Measurements from ENCODE around the gene PRKCA. TPM values are rescaled to one million over a fixed set of nuclear protein-coding genes. Genes with fewer than 3 reads are reported as not detected.

Gene PRKCA
- total and polyA plus RNA-seq, 9 of the 15 experiments (the other 6 are each of a cell fraction or from before 2014, with no cell fraction given): 3.2 to 33.0 (median 17.8) TPM

DNA sequence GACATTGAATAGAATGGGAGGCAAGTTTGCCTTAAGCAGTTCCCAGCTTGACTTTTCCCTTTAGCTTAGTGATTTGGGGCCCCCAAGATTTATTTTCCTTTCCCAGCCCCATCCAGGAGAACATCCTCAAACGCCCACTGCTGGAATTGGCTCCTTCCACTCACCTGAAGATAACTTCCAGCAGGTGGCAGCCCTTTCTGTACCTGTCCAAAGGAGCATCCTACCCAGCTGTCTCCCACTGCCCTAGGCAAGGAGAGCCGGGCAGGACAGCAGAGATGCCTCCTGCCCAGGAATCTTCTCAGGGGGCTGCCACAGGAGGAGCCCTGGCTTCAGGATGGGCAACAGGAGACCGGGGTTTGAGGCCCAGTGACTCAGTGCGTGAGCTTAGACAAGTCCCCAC lies 538.9 kb downstream of the PRKCA start:
- ATAC-seq: no peak
- intact Hi-C loops (cut with micrococcal nuclease): no loop called here
- WGBS (ENCODE audit: insufficient coverage, low coverage, missing lambda C conversion rate): 0% methylated on average over 4 of the region's 4 CpGs

More for the DNA sequence above, 538.9 kb downstream of the PRKCA start:
- BruUV-seq (replicated peaks): no TSS peak
- Histone ChIP-seq H3K9ac (ENCODE audit: insufficient read depth in 1 of 2, low read depth in 2 of 2, low read length in 2 of 2) (no peak overlapping the region), H3K9me3 (replicated peaks; ENCODE audit: control insufficient read depth, insufficient read depth, low read depth, low read length) (no peaks in the 10 kb centered on the region), H2AFZ (ENCODE audit: low read depth, low read length) (no peak overlapping the region), H4K20me1 (replicated peaks; ENCODE audit: control insufficient read depth, insufficient read depth, low read length) (peaks cover 8% of the 10 kb centered on the region; the same call in 1 of the 2 replicates), H3K27me3 (ENCODE audit: control insufficient read depth in 2 of 2, insufficient read depth in 2 of 2, low read length in 2 of 2) (peaks cover 6 to 45% of the 10 kb centered on the region in 2 experiments; a peak in 4 of 5 replicates), H3K9me1 (ENCODE audit: control insufficient read depth, insufficient read depth, low read length) (no peaks in the 10 kb centered on the region), H3K4me1 (replicated peaks in 1 of 2; ENCODE audit: control insufficient read depth in 2 of 2, insufficient read depth in 2 of 2, low read length in 2 of 2) (no peaks in the 10 kb centered on the region), H3K79me2 (ENCODE audit: control insufficient read depth, insufficient read depth, low read length) (no peaks in the 10 kb centered on the region), H3K27ac (ENCODE audit: extremely low read depth, low read depth, low read length) (no peak overlapping the region), H3K36me3 (ENCODE audit: control insufficient read depth, insufficient read depth, low read length) (no peaks in the 10 kb centered on the region), H3K4me3 (no peak overlapping the region), H3K4me2 (ENCODE audit: insufficient read depth, low read length) (no peak overlapping the region)
- CTCF ChIA-PET (ENCODE audit: low intra/inter-chr PET ratio): no interaction called here
- FAIRE-seq (no peak), DNase-seq (ENCODE audit: extremely low read depth in 1 of 4, low spot score in 3 of 4) (no peak)
- TF ChIP-seq, protein P1, sequence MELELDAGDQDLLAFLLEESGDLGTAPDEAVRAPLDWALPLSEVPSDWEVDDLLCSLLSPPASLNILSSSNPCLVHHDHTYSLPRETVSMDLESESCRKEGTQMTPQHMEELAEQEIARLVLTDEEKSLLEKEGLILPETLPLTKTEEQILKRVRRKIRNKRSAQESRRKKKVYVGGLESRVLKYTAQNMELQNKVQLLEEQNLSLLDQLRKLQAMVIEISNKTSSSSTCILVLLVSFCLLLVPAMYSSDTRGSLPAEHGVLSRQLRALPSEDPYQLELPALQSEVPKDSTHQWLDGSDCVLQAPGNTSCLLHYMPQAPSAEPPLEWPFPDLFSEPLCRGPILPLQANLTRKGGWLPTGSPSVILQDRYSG (tag; conservative IDR thresholded peaks at IDR 0.05; ENCODE audit: low read depth): no peak
- TF ChIP-seq HOXB6 (CRISPR knock-in tag; IDR thresholded peaks at IDR 0.05; ENCODE audit: borderline replicate concordance) (no peak), LCOR (CRISPR knock-in tag; IDR thresholded peaks at IDR 0.05) (no peak), ZNF311 (CRISPR knock-in tag; IDR thresholded peaks at IDR 0.05) (no peak), KLF1 (tag; IDR thresholded peaks at IDR 0.05) (no peak), DPF2 (IDR thresholded peaks at IDR 0.05) (no peak), MYNN (IDR thresholded peaks at IDR 0.05) (no peak), MYNN (CRISPR knock-in tag; IDR thresholded peaks at IDR 0.05) (no peak), EZH2 (IDR thresholded peaks at IDR 0.05; ENCODE audit: borderline replicate concordance, low read depth, low read length) (no peak), ZBTB1 (CRISPR knock-in tag; IDR thresholded peaks at IDR 0.05; ENCODE audit: borderline replicate concordance, low read depth) (no peak), STAT5B (CRISPR knock-in tag; IDR thresholded peaks at IDR 0.05) (no peak)
- TF ChIP-seq, protein P2, sequence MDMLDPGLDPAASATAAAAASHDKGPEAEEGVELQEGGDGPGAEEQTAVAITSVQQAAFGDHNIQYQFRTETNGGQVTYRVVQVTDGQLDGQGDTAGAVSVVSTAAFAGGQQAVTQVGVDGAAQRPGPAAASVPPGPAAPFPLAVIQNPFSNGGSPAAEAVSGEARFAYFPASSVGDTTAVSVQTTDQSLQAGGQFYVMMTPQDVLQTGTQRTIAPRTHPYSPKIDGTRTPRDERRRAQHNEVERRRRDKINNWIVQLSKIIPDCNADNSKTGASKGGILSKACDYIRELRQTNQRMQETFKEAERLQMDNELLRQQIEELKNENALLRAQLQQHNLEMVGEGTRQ (CRISPR knock-in tag; IDR thresholded peaks at IDR 0.05): no peak
- TF ChIP-seq, protein P3, sequence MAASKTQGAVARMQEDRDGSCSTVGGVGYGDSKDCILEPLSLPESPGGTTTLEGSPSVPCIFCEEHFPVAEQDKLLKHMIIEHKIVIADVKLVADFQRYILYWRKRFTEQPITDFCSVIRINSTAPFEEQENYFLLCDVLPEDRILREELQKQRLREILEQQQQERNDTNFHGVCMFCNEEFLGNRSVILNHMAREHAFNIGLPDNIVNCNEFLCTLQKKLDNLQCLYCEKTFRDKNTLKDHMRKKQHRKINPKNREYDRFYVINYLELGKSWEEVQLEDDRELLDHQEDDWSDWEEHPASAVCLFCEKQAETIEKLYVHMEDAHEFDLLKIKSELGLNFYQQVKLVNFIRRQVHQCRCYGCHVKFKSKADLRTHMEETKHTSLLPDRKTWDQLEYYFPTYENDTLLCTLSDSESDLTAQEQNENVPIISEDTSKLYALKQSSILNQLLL (CRISPR knock-in tag; IDR thresholded peaks at IDR 0.05; ENCODE audit: borderline replicate concordance): no peak
- TF ChIP-seq, protein P4, sequence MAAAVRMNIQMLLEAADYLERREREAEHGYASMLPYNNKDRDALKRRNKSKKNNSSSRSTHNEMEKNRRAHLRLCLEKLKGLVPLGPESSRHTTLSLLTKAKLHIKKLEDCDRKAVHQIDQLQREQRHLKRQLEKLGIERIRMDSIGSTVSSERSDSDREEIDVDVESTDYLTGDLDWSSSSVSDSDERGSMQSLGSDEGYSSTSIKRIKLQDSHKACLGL (CRISPR knock-in tag; IDR thresholded peaks at IDR 0.05; ENCODE audit: borderline replicate concordance, poor library complexity, severe bottlenecking): no peak
- POLR2A ChIA-PET: interaction anchor here (0.7 to 1.3 kb wide), 2 partner anchors 38 to 1602 kb away, joined by 3 read pairs; no protein-coding TSS in a partner anchor
- in situ Hi-C loops (cut with MboI): no loop called here

Measured in K562 (cell line).